IMR-90 (cell line): ENCODE results near the gene GIT1. TPM values are rescaled to one million over a fixed set of nuclear protein-coding genes. Genes with fewer than 3 reads are reported as not detected.

Source experiments
- ATAC-seq: fragments of 200-7000 bp; cut with Tn5 transposase; 2 replicates; pipeline ENCODE4 v1.9.1; 2020; ENCODE audit warnings: low read depth, mild to moderate bottlenecking, moderate library complexity
- BruUV-seq: library from RNA; stranded (reverse); fragments of 400-500 nt; replicated peaks from 2 replicates; lab custom pipeline; 2021; lab: Mats Ljungman, UMichigan
- CTCF ChIA-PET: fragments of 300-600 bp; formaldehyde crosslinking; extraction: SDS; loops from one replicate; lab custom pipeline; 2021; ENCODE audit warnings: antibody characterized with exemption; lab: Yijun Ruan, JAX
- POLR2A ChIA-PET: fragments of 300-600 bp; sonication (Branson Sonifier 250); formaldehyde crosslinking; loops from one replicate; lab custom pipeline; 2022; ENCODE audit warnings: antibody characterized with exemption; ENCODE audit not compliant: unreplicated experiment; lab: Charles Lee
- DNase-seq: peaks from one replicate; pipeline ENCODE4 v3.0.0; 2013
- H2AFZ ChIP-seq: replicated peaks from 2 replicates; pipeline ENCODE3; 2013; ENCODE audit warnings: low read length, mild to moderate bottlenecking; ENCODE audit not compliant: poor library complexity
- H2AK5ac ChIP-seq: 2 replicates; pipeline ENCODE4 v1.6.1; 2013; ENCODE audit warnings: low read depth, low read length, inconsistent platforms
- H2AK9ac ChIP-seq: replicated peaks from 2 replicates; pipeline ENCODE3; 2013; ENCODE audit warnings: mild to moderate bottlenecking, low read depth, low read length, moderate library complexity; ENCODE audit not compliant: poor library complexity
- H2BK120ac ChIP-seq: 2 replicates; pipeline ENCODE4 v1.6.1; 2013; ENCODE audit warnings: low read depth, low read length, inconsistent platforms
- H2BK15ac ChIP-seq: 3 replicates; pipeline ENCODE4 v1.6.1; 2013; ENCODE audit warnings: low read depth, low read length, inconsistent platforms
- H2BK20ac ChIP-seq: 2 replicates; pipeline ENCODE4 v1.6.1; 2013; ENCODE audit warnings: low read depth, mild to moderate bottlenecking, inconsistent platforms, low read length, moderate library complexity
- H2BK5ac ChIP-seq: 2 replicates; pipeline ENCODE4 v1.6.1; 2013; ENCODE audit warnings: mild to moderate bottlenecking, low read depth, low read length, inconsistent platforms; ENCODE audit not compliant: poor library complexity, severe bottlenecking
- H3K14ac ChIP-seq: replicated peaks from 2 replicates; pipeline ENCODE4 v1.6.1; 2013; ENCODE audit warnings: low read depth, low read length, inconsistent platforms
- H3K18ac ChIP-seq: 2 replicates; pipeline ENCODE4 v1.6.1; 2013; ENCODE audit warnings: low read depth, low read length, control low read depth
- H3K23ac ChIP-seq: 2 replicates; pipeline ENCODE4 v1.6.1; 2013; ENCODE audit warnings: low read depth, low read length, inconsistent platforms
- H3K27ac ChIP-seq: 2 replicates; pipeline ENCODE4 v1.5.1; 2013; ENCODE audit warnings: mild to moderate bottlenecking, control low read depth, low read length; ENCODE audit not compliant: insufficient read depth
- H3K27me3 ChIP-seq: 2 replicates; pipeline ENCODE4 v1.6.1; 2013; ENCODE audit warnings: low read length; ENCODE audit not compliant: control insufficient read depth, insufficient read depth
- H3K36me3 ChIP-seq: 2 replicates; pipeline ENCODE4 v1.6.1; 2013; ENCODE audit warnings: low read length, mixed read lengths; ENCODE audit not compliant: control insufficient read depth, insufficient read depth
- H3K4ac ChIP-seq: 2 replicates; pipeline ENCODE4 v1.6.1; 2013; ENCODE audit warnings: low read depth, low read length, inconsistent platforms
- H3K4me1 ChIP-seq: 2 replicates; pipeline ENCODE4 v1.6.1; 2013; ENCODE audit warnings: low read length, mixed read lengths; ENCODE audit not compliant: control insufficient read depth, insufficient read depth
- H3K4me2 ChIP-seq: 2 replicates; pipeline ENCODE4 v1.6.1; 2013; ENCODE audit warnings: low read depth, mild to moderate bottlenecking, control low read depth, low read length, moderate library complexity
- H3K4me3 ChIP-seq: 2 replicates; pipeline ENCODE4 v1.5.1; 2013; ENCODE audit warnings: low read depth, mild to moderate bottlenecking, control low read depth, low read length, moderate library complexity; ENCODE audit not compliant: insufficient read depth
- H3K56ac ChIP-seq: 2 replicates; pipeline ENCODE4 v1.6.1; 2013; ENCODE audit warnings: low read length, inconsistent platforms; ENCODE audit not compliant: insufficient read depth; ENCODE audit errors: extremely low read depth
- H3K79me1 ChIP-seq, 2 experiments: 2 replicates each; pipeline ENCODE4 v1.6.1; 2013; ENCODE audit warnings: low read length in 2 of 2, inconsistent platforms in 1 of 2, low read depth in 1 of 2
- H3K9ac ChIP-seq: 2 replicates; pipeline ENCODE4 v1.6.1; 2013; ENCODE audit warnings: low read depth, low read length, control low read depth
- H3K9me1 ChIP-seq: 2 replicates; pipeline ENCODE4 v1.6.1; 2013; ENCODE audit warnings: low read length, inconsistent platforms; ENCODE audit not compliant: insufficient read depth
- H3K9me3 ChIP-seq: 2 replicates; pipeline ENCODE4 v1.6.1; 2013; ENCODE audit warnings: low read length; ENCODE audit not compliant: control insufficient read depth, insufficient read depth
- H4K20me1 ChIP-seq: 2 replicates; pipeline ENCODE4 v1.6.1; 2013; ENCODE audit warnings: low read length, inconsistent platforms; ENCODE audit not compliant: insufficient read depth
- H4K5ac ChIP-seq: 2 replicates; pipeline ENCODE4 v1.6.1; 2013; ENCODE audit warnings: mild to moderate bottlenecking, low read depth, low read length, control low read depth
- H4K8ac ChIP-seq, 2 experiments: 2 replicates each; pipeline ENCODE4 v1.6.1; 2013; ENCODE audit warnings: low read depth in 2 of 2, low read length in 2 of 2, control low read depth in 1 of 2, inconsistent platforms in 1 of 2
- H4K91ac ChIP-seq: 2 replicates; pipeline ENCODE4 v1.6.1; 2013; ENCODE audit warnings: low read depth, low read length, inconsistent platforms; ENCODE audit not compliant: insufficient read depth
- BHLHE40 ChIP-seq: fragments of 150-350 bp; IDR thresholded peaks from 2 replicates; pipeline ENCODE4 v1.6.1; 2016; ENCODE audit warnings: mild to moderate bottlenecking, low read depth, low read length
- CEBPB ChIP-seq: IDR thresholded peaks from 2 replicates; pipeline ENCODE4 v1.6.1; 2012; ENCODE audit warnings: low read depth, low read length, improper control_type of control experiment
- CHD1 ChIP-seq: IDR thresholded peaks from 2 replicates; pipeline ENCODE4 v1.6.1; 2012; ENCODE audit warnings: low read depth, low read length, improper control_type of control experiment
- FOS ChIP-seq: fragments of 150-350 bp; IDR thresholded peaks from 2 replicates; pipeline ENCODE4 v1.6.1; 2016; ENCODE audit warnings: low read depth, low read length
- MAFK ChIP-seq: IDR thresholded peaks from 2 replicates; pipeline ENCODE4 v1.6.1; 2012; ENCODE audit warnings: low read depth, low read length, improper control_type of control experiment
- MAZ ChIP-seq: IDR thresholded peaks from 2 replicates; pipeline ENCODE4 v1.6.1; 2012; ENCODE audit warnings: low read depth, mild to moderate bottlenecking, low read length, improper control_type of control experiment, moderate library complexity, borderline replicate concordance
- MXI1 ChIP-seq: IDR thresholded peaks from 2 replicates; pipeline ENCODE4 v1.6.1; 2012; ENCODE audit warnings: low read depth, mild to moderate bottlenecking, low read length, moderate library complexity, borderline replicate concordance
- NFE2L2 ChIP-seq: fragments of 150-350 bp; IDR thresholded peaks from 2 replicates; pipeline ENCODE4 v1.6.1; 2016; ENCODE audit warnings: low read depth, mild to moderate bottlenecking, low read length
- POLR2A ChIP-seq: IDR thresholded peaks from 2 replicates; pipeline ENCODE4 v1.6.1; 2012; ENCODE audit warnings: mild to moderate bottlenecking, low read depth, low read length
- RAD21 ChIP-seq: IDR thresholded peaks from 2 replicates; pipeline ENCODE4 v1.6.1; 2012; ENCODE audit warnings: low read length, improper control_type of control experiment
- RCOR1 ChIP-seq: IDR thresholded peaks from 2 replicates; pipeline ENCODE4 v1.6.1; 2012; ENCODE audit warnings: mild to moderate bottlenecking, low read length, improper control_type of control experiment; ENCODE audit not compliant: insufficient replicate concordance
- RFX5 ChIP-seq: IDR thresholded peaks from 2 replicates; pipeline ENCODE4 v1.8.0; 2012; ENCODE audit warnings: low read depth, mild to moderate bottlenecking, low read length, moderate library complexity
- SMC3 ChIP-seq: fragments of 150-350 bp; IDR thresholded peaks from 2 replicates; pipeline ENCODE4 v1.6.1; 2016; ENCODE audit warnings: low read depth, mild to moderate bottlenecking, antibody characterized with exemption, low read length, moderate library complexity
- WGBS, 2 experiments: methylation state at CpG; one replicate each; pipeline versions ENCODE4 v1.1.5 to v1.1.7; 2013; ENCODE audit warnings: missing lambda C conversion rate in 2 of 2; ENCODE audit not compliant: insufficient read length in 1 of 2; ENCODE audit errors: extremely low coverage in 2 of 2; 5-methylcytosine and 5-hydroxymethylcytosine counted together
- dilution Hi-C: fragments of 300-500 bp; cut with HindIII; formaldehyde crosslinking; loops from one replicate; pipeline ENCODE4 v1.14.3; 2018; ENCODE audit warnings: low sequenced_read_pairs; ENCODE audit not compliant: unreplicated experiment
- in situ Hi-C: fragments of 300-500 bp; cut with MboI; formaldehyde crosslinking; loops from 3 replicates; pipeline ENCODE4 v1.14.3; 2019; ENCODE audit warnings: low sequenced_read_pairs, inconsistent platforms, mixed read lengths
- intact Hi-C: fragments of 100-400 bp; cut with micrococcal nuclease; formaldehyde crosslinking; loops from 2 replicates; pipeline ENCODE4 v1.10.0; 2022
- polyA plus RNA-seq, 3 experiments: library from polyadenylated mRNA; depleted of rRNA; stranded (reverse); fragments of >200 nt; gene quantifications; 2 replicates each; pipeline ENCODE4 v1.2.3, GENCODE V29; 2012; ENCODE audit warnings: low replicate concordance in 1 of 3
- total RNA-seq: library from RNA; depleted of rRNA; stranded (reverse); fragments of >200 nt; gene quantifications from 2 replicates; pipeline ENCODE4 v1.2.3, GENCODE V29; 2012
- TF ChIP-seq, protein P1 (sequence below): fragments of 150-350 bp; IDR thresholded peaks from 2 replicates; pipeline ENCODE4 v1.6.1; 2017; ENCODE audit warnings: mild to moderate bottlenecking, antibody characterized with exemption, low read length, low read depth
- TF ChIP-seq, protein P2 (sequence below): conservative IDR thresholded peaks from 2 replicates; pipeline ENCODE4 v1.5.1; 2012; ENCODE audit warnings: mild to moderate bottlenecking, low read depth, low read length, improper control_type of control experiment
- TF ChIP-seq, protein P3 (sequence below): fragments of 150-350 bp; IDR thresholded peaks from 2 replicates; pipeline ENCODE4 v1.6.1; 2016; ENCODE audit warnings: low read depth, mild to moderate bottlenecking, low read length, moderate library complexity, borderline replicate concordance

GIT1 gene
- total and polyA plus RNA-seq, 2 of the 4 experiments (the other 2 are of a cell fraction) = 14.2 to 34.2 TPM

DNA sequence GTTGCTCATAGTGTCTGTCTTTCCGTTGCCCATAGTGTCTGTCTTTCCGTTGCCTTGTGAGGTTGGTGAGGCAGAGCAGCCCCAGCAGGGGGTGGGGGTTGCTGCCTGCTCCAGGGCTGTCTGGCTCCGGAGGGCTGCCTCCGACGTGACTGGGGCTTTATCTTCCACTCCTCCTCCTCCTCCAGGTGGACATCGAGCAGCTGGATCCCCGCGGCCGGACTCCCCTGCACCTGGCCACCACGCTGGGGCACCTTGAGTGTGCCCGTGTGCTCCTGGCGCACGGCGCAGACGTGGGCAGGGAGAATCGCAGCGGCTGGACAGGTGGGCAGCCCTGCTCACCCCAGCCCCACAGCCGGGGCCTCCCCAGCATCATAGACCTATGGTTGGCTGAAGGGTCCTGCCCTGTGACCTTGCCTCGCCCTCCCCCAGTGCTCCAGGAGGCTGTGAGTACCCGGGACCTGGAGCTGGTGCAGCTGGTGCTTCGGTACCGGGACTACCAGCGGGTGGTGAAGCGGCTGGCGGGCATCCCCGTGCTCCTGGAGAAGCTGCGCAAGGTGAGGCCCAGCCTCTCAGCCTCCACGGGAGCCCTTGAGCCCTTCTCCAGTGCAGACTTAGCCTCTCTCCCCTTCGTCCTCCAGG lies 18.2 kb upstream of the GIT1 start:
- Histone ChIP-seq H3K4me1 (no peaks in the 10 kb centered on the region), H3K27ac (no peak overlapping the region), H2AK5ac (no peak overlapping the region), H3K14ac (no peak overlapping the region), H3K18ac (no peak overlapping the region), H3K4ac (no peak overlapping the region), H3K56ac (no peak overlapping the region), H2AFZ (no peak overlapping the region), H3K27me3 (no peaks in the 10 kb centered on the region), H3K36me3 (no peaks in the 10 kb centered on the region; the same call in 1 of the 2 replicates), H2BK120ac (no peak overlapping the region), H3K9ac (no peak overlapping the region), H3K4me2 (no peak overlapping the region), H4K5ac (no peak overlapping the region), H3K9me3 (no peaks in the 10 kb centered on the region), H4K8ac (no peak overlapping the region), H2BK20ac (no peak overlapping the region), H3K79me1 (0 out of 4 replicates have a peak, but pooled peaks cover 0 to 2% of the 10 kb centered on the region in 2 experiments), H4K20me1 (no peaks in the 10 kb centered on the region), H2AK9ac (no peak overlapping the region), H3K4me3 (no peak overlapping the region), H4K91ac (no peak overlapping the region), H2BK5ac (no peak overlapping the region), H3K9me1 (0 out of 2 replicates have a peak, but pooled peaks cover 4% of the 10 kb centered on the region), H3K23ac (no peak overlapping the region), H2BK15ac (no peak overlapping the region)
- dilution Hi-C loops = no loop called here
- no TSS peak for BruUV-seq
- no peak for DNase-seq
- no peak for TF ChIP-seq MXI1
- TF ChIP-seq RAD21 = no peak
- no peak for TF ChIP-seq FOS
- TF ChIP-seq, protein P1, sequence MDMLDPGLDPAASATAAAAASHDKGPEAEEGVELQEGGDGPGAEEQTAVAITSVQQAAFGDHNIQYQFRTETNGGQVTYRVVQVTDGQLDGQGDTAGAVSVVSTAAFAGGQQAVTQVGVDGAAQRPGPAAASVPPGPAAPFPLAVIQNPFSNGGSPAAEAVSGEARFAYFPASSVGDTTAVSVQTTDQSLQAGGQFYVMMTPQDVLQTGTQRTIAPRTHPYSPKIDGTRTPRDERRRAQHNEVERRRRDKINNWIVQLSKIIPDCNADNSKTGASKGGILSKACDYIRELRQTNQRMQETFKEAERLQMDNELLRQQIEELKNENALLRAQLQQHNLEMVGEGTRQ = no peak
- TF ChIP-seq BHLHE40 = no peak
- TF ChIP-seq, protein P2, sequence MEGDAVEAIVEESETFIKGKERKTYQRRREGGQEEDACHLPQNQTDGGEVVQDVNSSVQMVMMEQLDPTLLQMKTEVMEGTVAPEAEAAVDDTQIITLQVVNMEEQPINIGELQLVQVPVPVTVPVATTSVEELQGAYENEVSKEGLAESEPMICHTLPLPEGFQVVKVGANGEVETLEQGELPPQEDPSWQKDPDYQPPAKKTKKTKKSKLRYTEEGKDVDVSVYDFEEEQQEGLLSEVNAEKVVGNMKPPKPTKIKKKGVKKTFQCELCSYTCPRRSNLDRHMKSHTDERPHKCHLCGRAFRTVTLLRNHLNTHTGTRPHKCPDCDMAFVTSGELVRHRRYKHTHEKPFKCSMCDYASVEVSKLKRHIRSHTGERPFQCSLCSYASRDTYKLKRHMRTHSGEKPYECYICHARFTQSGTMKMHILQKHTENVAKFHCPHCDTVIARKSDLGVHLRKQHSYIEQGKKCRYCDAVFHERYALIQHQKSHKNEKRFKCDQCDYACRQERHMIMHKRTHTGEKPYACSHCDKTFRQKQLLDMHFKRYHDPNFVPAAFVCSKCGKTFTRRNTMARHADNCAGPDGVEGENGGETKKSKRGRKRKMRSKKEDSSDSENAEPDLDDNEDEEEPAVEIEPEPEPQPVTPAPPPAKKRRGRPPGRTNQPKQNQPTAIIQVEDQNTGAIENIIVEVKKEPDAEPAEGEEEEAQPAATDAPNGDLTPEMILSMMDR = no peak
- TF ChIP-seq POLR2A = no peak
- TF ChIP-seq RFX5 = no peak
- TF ChIP-seq MAZ = no peak
- no peak for TF ChIP-seq CHD1
- no peak for TF ChIP-seq NFE2L2
- no peak for TF ChIP-seq RCOR1
- TF ChIP-seq CEBPB = no peak
- TF ChIP-seq MAFK = no peak
- TF ChIP-seq, protein P3, sequence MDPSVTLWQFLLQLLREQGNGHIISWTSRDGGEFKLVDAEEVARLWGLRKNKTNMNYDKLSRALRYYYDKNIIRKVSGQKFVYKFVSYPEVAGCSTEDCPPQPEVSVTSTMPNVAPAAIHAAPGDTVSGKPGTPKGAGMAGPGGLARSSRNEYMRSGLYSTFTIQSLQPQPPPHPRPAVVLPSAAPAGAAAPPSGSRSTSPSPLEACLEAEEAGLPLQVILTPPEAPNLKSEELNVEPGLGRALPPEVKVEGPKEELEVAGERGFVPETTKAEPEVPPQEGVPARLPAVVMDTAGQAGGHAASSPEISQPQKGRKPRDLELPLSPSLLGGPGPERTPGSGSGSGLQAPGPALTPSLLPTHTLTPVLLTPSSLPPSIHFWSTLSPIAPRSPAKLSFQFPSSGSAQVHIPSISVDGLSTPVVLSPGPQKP = no peak
- TF ChIP-seq SMC3 = no peak
- in situ Hi-C loops = no loop called here
- WGBS, 2 experiments = 96% methylated on average over 5 of the region's 29 CpGs; no CpG with 5 or more reads in 1 of the 2 experiments
- ChIA-PET POLR2A (no interaction called here), CTCF (no interaction called here)
- ATAC-seq = no peak; the same call in 1 of the 2 replicates
- intact Hi-C loops = no loop called here
